HL-60 (cell line): ENCODE measurements around the gene EXOC4.

Experiments used
- CTCF ChIP-seq: IDR thresholded peaks from one replicate; pipeline ENCODE4 v1.5.1; 2011; ENCODE audit warnings: low read length, control low read depth, inconsistent platforms; ENCODE audit not compliant: insufficient read depth
- GABPA ChIP-seq: IDR thresholded peaks from 2 replicates; pipeline ENCODE4 v1.6.1; 2012; ENCODE audit warnings: low read depth
- POLR2AphosphoS5 ChIP-seq: IDR thresholded peaks from 2 replicates; pipeline ENCODE4 v1.6.1; 2012; ENCODE audit warnings: low read depth
- REST ChIP-seq: IDR thresholded peaks from 2 replicates; pipeline ENCODE4 v1.6.1; 2012; ENCODE audit warnings: low read depth; ENCODE audit not compliant: insufficient replicate concordance

- TF ChIP-seq CTCF (no peak), GABPA (no peak), POLR2AphosphoS5 (no peak), REST (no peak)
Measured at GRCh38 chr7:133771788-133772419, 519.0 kb downstream of the EXOC4 start.
